HS-27A (cell line): ENCODE data around the gene MSL2.
A peak's percentile ranks its signal among the peaks of the same experiment; 100 is the strongest.
"Not testable (repeated sequence)": the region's sequence is repeated elsewhere in the genome, so short reads cannot be mapped to it uniquely, and the experiment has no call there.

ENCODE experiments used
- DNase-seq: peaks from one replicate; pipeline ENCODE4 v3.0.0-alpha.2; 2012; ENCODE audit warnings: low read depth, missing footprints

The MSL2 gene

GRCh38 chr3:136142592-136142991 lies 53.5 kb downstream of the MSL2 start:
- peak; percentile 71 for DNase-seq

GRCh38 chr3:136141891-136142290 lies 54.2 kb downstream of the MSL2 start:
- DNase-seq = no peak

GRCh38 chr3:136141291-136141785 lies 54.8 kb downstream of the MSL2 start:
- no peak for DNase-seq

- no peak for DNase-seq
Observed at GRCh38 chr3:136136454-136136853, 59.7 kb downstream of the MSL2 start.

DNA sequence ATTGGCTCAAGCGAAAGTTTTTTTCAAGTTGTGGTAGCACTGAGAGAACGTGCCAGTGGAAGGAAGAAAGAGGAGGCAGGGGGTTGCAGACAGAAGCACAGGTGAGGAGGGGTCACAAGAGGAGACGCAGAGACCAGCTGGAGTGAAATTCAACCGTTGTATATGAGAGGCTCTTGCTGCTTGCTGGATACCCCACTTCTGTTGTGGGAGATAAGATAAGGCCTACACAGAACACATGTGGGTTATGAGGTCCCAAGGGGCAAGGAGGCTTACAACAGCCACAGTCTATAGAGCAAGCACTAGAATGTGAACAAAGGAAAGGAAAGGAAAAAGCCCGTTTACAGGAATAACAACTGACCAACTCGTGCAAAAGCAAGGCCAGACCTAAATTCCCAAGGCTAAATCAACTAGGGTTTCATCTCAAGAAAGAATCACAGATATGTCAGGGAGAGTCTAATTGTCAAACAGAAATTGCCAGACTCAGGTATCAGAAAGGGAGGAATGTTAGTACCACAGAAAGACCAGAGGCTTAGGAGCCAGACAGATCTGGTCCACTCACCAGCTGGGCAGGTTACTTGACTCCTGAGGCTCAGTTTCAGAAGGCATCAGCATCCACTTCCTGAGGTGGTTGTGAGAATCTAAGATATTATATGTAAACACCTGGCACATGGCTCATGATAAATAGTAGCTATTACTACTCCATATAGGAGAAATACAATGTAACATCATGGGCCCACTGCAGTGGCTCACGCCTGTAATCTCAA lies 60.9 kb downstream of the MSL2 start:
- no peak for DNase-seq

- DNase-seq = no peak
Observed at GRCh38 chr3:136134091-136134490, 62.0 kb downstream of the MSL2 start.

- DNase-seq = not testable (repeated sequence)
Observed at GRCh38 chr3:136131647-136132046, 64.5 kb downstream of the MSL2 start.

DNA sequence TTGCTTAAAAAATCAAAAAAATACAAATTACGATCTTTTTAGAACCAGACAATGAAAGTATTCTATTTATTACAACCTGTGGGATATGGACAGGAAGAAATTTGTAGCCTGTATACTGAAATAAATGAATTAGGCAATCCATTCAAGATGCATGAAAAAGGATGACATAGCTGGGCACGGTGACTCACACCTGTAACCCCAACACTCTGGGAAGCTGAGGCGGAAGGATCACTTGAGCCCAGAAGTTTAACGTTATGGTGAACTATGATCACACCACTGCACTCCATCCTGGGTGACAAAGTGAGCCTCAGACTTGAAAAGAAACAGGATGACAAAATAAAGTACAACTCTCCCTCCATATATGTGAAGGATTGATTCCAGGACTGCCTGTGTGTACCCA lies 74.1 kb downstream of the MSL2 start:
- DNase-seq = no peak

GRCh38 chr3:136120373-136121348 lies 75.5 kb downstream of the MSL2 start:
- DNase-seq = no peak

- DNase-seq = not testable (repeated sequence)
Observed at GRCh38 chr3:136119783-136120182, 76.4 kb downstream of the MSL2 start.

DNA sequence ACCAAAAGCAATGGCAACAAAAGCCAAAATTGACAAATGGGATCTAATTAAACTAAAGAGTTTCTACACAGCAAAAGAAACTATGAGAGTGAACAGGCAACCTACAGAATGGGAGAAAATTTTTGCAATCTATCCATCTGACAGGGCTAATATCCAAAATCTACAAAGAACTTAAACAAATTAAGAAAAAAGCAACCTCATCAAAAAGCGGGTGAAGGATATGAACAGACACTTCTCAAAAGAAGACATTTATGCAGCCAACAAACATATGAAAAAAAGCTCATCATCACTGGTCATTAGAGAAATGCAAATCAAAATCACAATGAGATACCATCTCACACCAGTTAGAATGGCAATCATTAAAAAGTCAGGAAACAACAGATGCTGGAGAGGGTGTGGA lies 76.8 kb downstream of the MSL2 start:
- DNase-seq = not testable (repeated sequence)

- no peak for DNase-seq
Observed at GRCh38 chr3:136114421-136114820, 81.7 kb downstream of the MSL2 start.

- DNase-seq = no peak
Observed at GRCh38 chr3:136110481-136110880, 85.7 kb downstream of the MSL2 start.

- DNase-seq = no peak
Observed at GRCh38 chr3:136109499-136109898, 86.6 kb downstream of the MSL2 start.

DNA sequence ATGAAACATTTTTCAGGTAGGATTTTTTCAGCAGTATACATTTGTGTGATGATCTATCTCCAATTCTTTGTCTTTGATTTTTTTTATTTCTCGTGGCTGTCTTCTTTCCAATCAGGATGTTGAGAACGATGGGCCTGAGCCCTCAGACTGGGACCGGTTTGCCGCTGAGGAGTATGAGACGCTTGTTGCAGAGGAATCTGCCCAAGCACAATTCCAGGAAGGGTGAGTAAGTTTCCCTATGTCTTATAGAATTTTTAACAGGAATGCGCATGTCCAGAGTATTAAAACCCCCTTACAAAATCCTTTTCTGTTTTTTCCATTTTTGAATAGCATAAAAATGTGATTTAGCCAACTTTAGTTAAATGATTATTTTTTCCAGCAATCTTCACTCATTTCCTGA lies 90.0 kb downstream of the MSL2 start:
- no peak for DNase-seq

DNA sequence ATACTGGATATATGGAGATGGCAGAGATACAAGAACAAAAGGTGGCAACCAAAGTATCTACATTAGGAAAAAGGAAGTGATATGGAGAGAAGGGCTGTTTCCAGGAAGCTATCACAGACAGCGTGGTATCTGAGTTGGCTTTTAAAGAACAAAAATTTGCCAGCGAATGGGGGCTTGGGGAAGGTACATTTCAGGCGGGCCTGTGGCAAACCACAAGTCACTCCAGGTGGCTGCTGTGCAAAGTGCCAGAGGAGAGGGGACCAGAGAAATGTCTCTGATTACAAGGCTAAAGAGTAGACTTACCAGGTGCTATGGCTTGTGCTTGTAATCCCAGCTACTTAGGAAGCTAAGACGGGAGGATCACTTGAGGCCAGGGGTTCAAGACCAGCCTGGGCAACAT lies 91.1 kb downstream of the MSL2 start:
- no peak for DNase-seq
